NCI-H226 (cell line): ENCODE data around the gene SEMA3A.
"Not testable (repeated sequence)": the region's sequence is repeated elsewhere in the genome, so short reads cannot be mapped to it uniquely, and the experiment has no call there.

Experiments used
- DNase-seq: peaks from one replicate; pipeline ENCODE4 v3.0.0-alpha.2; 2015

SEMA3A gene

DNA sequence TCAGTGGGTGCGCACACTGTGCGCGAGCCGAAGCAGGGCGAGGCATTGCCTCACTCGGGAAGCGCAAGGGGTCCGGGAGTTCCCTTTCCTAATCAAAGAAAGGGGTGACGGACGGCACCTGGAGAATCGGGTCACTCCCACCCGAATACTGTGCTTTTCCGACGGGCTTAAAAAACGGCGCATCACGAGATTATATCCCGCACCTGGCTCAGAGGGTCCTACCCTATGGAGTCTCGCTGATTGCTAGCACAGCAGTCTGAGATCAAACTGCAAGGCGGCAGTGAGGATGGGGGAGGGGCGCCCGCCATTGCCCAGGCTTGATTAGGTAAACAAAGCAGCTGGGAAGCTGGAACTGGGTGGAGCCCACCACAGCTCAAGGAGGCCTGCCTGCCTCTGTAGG, 44.2 kb downstream of the SEMA3A start:
- not testable (repeated sequence) for DNase-seq

DNA sequence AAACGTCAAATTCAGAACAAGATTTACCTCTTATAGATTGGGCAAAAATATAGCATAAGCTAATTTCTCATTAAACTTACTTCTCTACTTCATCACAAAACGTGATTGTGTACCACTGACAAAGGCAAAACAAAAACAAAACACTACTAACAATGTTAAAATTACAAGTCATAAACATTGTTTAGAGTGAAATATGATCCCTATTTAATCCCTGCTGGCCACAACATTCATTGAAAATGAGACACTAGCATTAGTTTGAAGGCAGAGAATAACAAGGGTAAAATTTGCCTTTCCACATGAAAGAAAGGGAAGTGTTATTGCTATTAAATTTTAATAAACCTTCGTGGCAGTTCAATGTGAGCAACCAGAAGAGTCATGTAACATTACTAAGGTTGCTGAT, 45.0 kb downstream of the SEMA3A start:
- no peak for DNase-seq

- DNase-seq: no peak
These were observed 48.7 kb downstream of the SEMA3A start for GRCh38 chr7:84145892-84146291.

DNA sequence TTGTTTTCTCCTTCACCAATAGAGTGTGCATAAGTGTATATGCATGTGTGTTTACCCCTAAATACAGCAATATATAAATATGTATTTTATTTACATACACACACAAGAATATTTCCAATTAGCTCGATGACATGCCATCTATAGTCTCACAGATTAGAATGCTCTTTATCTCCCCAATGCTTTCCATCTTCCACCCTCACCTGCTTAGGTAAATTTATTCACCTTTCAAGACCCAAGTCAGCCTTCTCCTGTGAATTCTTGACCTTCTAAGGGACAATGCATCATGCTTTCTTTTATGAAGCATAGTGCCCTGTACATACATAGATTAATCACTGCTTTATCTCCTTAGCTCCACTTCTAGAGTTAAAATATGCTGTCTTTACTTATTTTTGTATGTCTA, 49.7 kb downstream of the SEMA3A start:
- no peak for DNase-seq

DNA sequence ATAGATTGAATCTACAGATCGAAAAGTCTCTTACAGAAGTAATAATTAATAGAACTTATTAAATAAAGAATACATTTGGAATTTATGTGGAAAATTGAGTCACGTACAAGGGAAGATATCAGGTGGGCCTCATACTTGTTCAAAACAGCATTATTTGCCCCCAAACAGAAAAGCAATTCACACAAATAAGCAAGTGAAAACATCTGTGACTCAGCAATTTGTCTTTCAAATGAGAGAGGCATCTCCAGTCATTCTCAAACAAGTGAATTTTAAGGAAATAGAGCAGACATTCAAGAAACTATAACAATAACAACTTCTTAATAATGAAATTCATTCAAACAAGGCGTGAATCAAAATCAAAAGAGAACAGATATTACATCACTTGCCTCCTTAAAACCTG, 50.1 kb downstream of the SEMA3A start:
- no peak for DNase-seq

- DNase-seq: no peak
These were observed 51.9 kb downstream of the SEMA3A start for GRCh38 chr7:84142726-84143125.

DNA sequence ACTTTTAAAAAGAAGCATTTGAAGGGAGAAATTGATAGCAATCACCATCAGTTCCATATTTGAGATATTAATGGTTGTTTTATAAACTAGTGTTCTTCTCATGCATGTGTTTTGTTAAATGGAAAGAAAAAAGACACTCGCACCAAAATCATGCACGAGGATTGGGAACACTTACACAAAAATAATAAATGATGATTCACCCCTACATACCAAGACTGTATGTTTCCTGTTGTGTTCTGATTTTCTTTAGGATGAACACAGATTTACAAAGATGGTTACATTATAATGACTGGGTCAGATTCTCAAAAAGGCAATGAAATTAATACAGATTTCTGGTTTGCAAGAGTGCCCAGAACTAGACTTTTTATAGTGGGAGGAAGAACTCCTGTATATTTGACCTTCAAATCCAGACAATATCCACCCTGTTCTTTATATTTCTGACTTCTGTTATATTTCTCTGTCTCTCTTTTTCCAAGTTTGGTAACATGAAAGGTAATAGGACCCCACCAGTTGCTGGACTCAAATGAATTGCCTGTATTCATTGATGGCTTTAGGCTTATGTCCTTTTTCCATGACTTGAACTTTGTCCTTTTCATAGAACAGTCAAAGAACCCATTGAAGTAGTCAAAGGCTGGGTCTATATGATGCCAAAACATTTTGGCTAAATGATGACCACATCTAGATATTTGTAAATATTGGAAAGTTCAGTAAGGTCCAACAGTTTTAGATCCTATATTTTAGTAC, 54.4 kb downstream of the SEMA3A start:
- no peak for DNase-seq

DNA sequence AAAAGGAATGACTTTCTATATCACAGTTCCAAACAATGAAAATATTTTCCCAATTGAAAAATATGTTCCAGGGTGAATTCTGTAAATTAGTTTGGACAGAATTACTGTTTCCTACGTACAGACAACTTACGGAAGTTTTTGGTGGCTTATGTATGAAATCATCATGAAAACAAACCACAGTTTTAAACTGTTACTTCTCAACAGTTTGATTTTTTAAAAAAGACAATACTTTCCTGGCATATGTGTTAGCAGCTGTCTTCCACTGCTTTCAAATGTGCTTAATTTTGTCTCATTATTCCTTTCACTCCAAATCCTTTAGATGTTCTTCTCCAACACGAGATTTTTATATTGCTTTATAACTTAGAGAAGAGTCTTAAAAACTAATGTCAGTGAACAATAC, 56.2 kb downstream of the SEMA3A start:
- no peak for DNase-seq

DNA sequence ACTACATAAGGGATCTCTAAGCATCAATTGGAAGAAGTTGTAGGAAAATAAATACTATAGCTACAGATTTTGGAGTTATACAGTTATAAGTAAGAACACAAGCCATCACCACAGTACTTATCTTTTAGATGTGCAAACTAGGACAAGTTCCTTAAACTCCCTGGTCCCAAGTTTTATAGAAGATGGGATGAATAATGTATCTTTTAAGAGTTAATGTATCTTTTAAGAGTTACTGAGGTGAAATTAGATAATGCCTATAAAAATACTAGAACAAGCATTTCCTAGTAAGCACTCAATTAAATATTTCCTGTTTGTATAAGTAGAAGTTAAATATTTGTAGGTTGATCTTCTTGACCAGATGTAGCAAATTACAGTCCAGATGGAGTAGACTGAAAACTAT, 56.8 kb downstream of the SEMA3A start:
- no peak for DNase-seq

DNA sequence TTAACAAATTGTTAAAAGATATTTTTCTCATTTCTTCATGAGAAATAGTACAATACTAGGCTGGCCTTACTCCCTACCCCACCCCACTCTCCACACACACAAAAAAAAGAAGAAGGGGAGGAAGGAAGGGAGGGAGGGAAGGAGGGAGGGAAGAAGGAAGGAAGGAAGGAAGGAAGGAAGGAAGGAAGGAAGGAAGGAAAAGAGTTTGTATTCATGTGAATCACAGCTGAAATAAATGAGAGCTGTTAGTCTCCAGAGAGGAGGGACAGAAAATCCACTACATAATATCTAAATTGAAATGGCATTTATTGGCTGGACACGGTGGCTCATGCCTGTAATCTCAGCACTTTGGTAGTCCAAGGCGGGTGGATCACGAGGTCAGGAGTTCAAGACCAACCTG, 57.8 kb downstream of the SEMA3A start:
- DNase-seq: no peak

DNA sequence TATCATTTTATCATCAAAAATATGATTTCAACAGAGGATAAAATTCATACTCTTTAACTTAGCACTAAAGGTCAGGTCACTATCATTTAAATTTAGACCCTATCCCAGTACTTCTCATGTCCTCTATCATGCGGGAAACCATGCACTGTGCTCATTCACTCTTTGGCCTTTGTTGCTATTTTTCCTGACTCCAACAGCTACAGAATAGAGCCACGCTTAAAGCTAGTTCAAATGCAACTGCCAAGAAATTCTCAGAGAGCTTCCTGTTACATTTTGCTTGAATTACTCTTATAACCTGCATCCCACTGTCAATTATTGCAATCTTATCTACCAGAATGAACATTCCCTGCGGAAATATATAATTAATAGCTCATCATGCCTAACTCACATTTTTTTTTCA, 58.3 kb downstream of the SEMA3A start:
- no peak for DNase-seq

- no peak for DNase-seq
These were observed 60.4 kb downstream of the SEMA3A start for GRCh38 chr7:84134169-84134568.

DNA sequence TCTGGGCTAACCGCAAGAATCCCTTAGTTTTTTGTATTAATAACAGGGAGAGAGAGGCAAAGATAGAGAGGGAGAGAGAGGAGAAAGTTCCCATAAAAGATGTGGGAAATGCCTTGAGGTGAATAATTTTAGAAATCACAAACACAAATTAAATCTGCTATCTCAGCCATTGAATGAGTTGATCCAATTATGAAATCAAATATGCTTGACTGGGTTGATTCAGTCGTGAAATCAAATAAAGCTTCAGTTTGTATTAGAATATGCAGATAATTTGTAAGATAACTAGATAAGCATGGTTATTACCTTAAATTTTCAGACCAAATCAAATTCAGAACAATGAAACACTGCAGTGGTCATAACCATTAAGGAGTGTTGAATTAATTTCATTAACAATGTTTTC, 68.9 kb downstream of the SEMA3A start:
- no peak for DNase-seq

DNA sequence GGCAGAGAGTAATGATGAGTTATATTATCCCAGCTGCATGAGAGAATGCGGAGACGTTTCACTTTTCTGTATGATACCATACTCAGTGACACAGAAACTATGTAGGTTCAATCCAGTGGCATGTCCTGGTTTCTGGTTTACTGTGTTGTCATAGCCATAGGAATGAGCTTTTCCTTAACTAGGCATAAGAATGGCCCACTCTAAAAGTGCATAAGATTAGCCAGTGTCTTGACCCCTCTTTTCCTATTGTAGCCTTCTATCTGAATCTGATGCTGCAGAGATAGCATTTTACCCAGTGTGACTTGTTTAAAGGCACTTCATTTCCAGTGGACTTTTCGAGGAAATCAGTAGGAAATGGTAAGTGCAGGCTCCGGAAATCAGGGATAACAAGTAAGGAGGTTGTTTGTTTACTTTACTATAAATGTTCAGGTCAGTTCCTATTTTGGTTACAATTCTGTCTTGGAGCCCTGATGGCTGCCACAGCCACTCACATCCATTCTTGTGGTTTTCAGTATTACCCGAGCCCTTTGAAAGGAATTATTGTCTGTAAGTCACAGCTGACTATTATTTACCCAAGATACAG, 70.5 kb downstream of the SEMA3A start:
- DNase-seq: no peak

DNA sequence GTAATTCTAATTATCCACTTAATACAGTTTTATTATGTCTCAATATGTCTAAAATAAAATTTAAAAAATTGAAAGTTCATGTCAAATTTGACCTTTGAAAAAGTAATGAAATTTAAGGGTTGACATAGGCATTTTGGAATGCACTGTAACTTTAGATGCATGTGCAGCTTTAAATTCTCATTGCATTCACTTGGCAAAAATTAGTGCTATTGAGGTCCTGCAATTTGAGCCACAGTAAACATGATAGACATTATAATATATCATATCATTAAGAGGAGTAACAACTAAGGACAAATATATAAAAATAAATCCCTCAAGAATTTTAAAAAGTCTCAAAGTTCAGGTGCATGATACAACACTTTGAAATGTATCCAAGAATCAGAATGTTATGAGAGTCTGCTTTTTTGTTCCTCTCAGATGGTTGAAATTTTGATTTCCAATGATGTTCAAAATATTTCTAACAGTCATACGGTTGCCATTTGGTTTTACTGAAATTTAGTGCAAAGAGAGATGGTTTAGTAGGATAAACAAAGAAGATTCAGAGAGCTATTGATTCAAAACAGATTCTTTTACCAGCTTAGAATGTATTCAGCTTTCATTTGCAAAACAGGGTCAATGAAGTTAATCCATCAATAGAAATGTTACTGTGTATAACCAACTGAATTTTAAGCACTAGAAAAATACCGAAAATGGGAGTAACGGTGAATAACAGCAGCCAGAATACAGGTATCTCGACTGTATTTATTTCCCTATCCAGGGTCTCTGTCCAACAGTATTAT, 71.8 kb downstream of the SEMA3A start:
- DNase-seq: no peak

GRCh38 chr7:84117304-84117703, 77.3 kb downstream of the SEMA3A start:
- no peak for DNase-seq

- DNase-seq: no peak
These were observed 80.4 kb downstream of the SEMA3A start for GRCh38 chr7:84113906-84114850.

GRCh38 chr7:84113286-84113685, 81.3 kb downstream of the SEMA3A start:
- DNase-seq: no peak

GRCh38 chr7:84112771-84113170, 81.8 kb downstream of the SEMA3A start:
- DNase-seq: peak; percentile 79

GRCh38 chr7:84111842-84112241, 82.7 kb downstream of the SEMA3A start:
- no peak for DNase-seq

DNA sequence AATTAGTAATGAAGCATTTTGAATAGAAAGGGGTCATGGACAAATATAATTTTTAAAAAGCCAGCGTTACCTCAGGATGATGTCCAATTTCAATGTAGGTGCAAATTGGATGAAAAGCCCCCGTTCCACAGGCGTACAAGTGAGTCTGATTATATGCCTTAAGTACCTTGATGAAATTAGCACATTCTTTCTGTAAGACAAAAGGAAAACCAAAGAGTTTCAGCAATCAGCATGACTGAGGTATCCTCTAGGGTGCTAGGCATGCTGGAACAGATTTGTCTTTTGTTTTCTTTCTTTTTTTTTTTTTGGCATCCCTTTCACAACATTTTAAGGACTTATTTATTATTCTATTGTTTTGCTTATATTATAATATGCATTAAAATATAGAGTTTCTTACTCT, 84.2 kb downstream of the SEMA3A start:
- no peak for DNase-seq

GRCh38 chr7:84108787-84109186, 85.8 kb downstream of the SEMA3A start:
- no peak for DNase-seq

- no peak for DNase-seq
These were observed 86.5 kb downstream of the SEMA3A start for GRCh38 chr7:84108119-84108518.
